DND-41 (cell line): ENCODE results near the gene MYDGF.

Experiments used
- ATAC-seq: fragments of 200-7000 bp; cut with Tn5 transposase; 3 replicates; pipeline ENCODE4 v1.9.1; 2021; ENCODE audit warnings: low read depth; ENCODE audit not compliant: insufficient read depth
- DNase-seq: peaks from one replicate; pipeline ENCODE4 v3.0.0-alpha.2; 2020
- H2AFZ ChIP-seq: 2 replicates; pipeline ENCODE4 v1.6.0; 2012; ENCODE audit warnings: low read depth, low read length
- H3K27ac ChIP-seq: 2 replicates; pipeline ENCODE4 v1.5.1; 2012; ENCODE audit warnings: low read length, inconsistent platforms
- H3K27me3 ChIP-seq: fragments of 200-600 bp; sonication (generic); 2 replicates; pipeline ENCODE4 v1.6.0; 2012; ENCODE audit warnings: low read length, mild to moderate bottlenecking, inconsistent platforms; ENCODE audit not compliant: insufficient read depth, poor library complexity
- H3K36me3 ChIP-seq: 2 replicates; pipeline ENCODE4 v1.5.1; 2012; ENCODE audit warnings: low read length, inconsistent platforms; ENCODE audit not compliant: insufficient read depth
- H3K4me1 ChIP-seq: 2 replicates; pipeline ENCODE4 v1.5.1; 2012; ENCODE audit warnings: mild to moderate bottlenecking, low read length; ENCODE audit not compliant: insufficient read depth
- H3K4me2 ChIP-seq: 2 replicates; pipeline ENCODE4 v1.6.0; 2012; ENCODE audit warnings: mild to moderate bottlenecking, moderate library complexity, low read length, inconsistent platforms; ENCODE audit not compliant: insufficient read depth
- H3K4me3 ChIP-seq, 2 experiments: fragments of 200-600 bp in 1 of 2; shearing (Covaris generic) in 1 of 2; 2 replicates each; pipeline ENCODE4 v1.5.1; 2012 to 2016; ENCODE audit warnings: inconsistent platforms in 2 of 2, low read length in 2 of 2, mild to moderate bottlenecking in 2 of 2, low read depth in 1 of 2, moderate library complexity in 1 of 2
- H3K79me2 ChIP-seq: 2 replicates; pipeline ENCODE4 v1.6.0; 2012; ENCODE audit warnings: low read length, inconsistent platforms; ENCODE audit not compliant: insufficient read depth
- H3K9ac ChIP-seq: 2 replicates; pipeline ENCODE4 v1.6.0; 2012; ENCODE audit warnings: low read depth, mild to moderate bottlenecking, inconsistent platforms, low read length, moderate library complexity
- H3K9me3 ChIP-seq: 2 replicates; pipeline ENCODE4 v1.5.1; 2012; ENCODE audit warnings: low read length, moderate library complexity, mild to moderate bottlenecking, inconsistent platforms; ENCODE audit not compliant: insufficient read depth, severe bottlenecking
- H4K20me1 ChIP-seq: 2 replicates; pipeline ENCODE4 v1.6.0; 2012; ENCODE audit warnings: low read length; ENCODE audit not compliant: insufficient read depth
- EZH2 ChIP-seq: IDR thresholded peaks from 3 replicates; pipeline ENCODE4 v1.6.1; 2012; ENCODE audit warnings: borderline replicate concordance, low read depth, mild to moderate bottlenecking, moderate library complexity, low read length, inconsistent platforms; ENCODE audit not compliant: severe bottlenecking
- TF ChIP-seq, protein P1 (sequence below): IDR thresholded peaks from 2 replicates; pipeline ENCODE4 v1.5.1; 2012; ENCODE audit warnings: borderline replicate concordance, low read length, moderate library complexity, mild to moderate bottlenecking; ENCODE audit not compliant: poor library complexity, severe bottlenecking; ENCODE audit errors: extremely low read depth

Gene MYDGF

DNA sequence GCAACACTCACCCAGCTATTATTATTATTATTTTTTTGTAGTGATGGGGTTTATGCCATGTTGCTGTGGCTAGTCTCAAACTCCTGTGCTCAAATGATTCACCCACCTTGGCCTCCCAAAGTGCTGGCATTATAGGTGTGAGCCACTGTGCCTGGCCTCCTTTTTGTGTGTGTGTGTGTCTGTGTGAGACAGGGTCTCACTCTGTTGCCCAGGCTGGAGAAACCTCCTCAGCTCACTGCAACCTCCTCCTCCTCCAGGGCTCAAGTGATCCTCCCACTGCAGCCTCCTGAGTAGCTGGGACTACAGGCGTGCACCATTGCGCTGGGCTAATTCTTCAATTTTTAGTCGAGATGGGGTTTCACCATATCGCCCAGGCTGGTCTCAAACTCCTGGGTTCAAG, 3.6 kb upstream of the MYDGF start:
- H3K4me3 ChIP-seq: no peak overlapping the region
- no peaks in the 10 kb centered on the region for H3K27me3 ChIP-seq
- no peak overlapping the region for H3K27ac ChIP-seq
- ATAC-seq: no peak
- peaks cover 26% of the 10 kb centered on the region for H3K36me3 ChIP-seq
- no peak overlapping the region for H2AFZ ChIP-seq
- no peak overlapping the region for H3K4me2 ChIP-seq
- H3K79me2 ChIP-seq: peaks cover 13% of the 10 kb centered on the region
- TF ChIP-seq EZH2: no peak
- TF ChIP-seq, protein P1, sequence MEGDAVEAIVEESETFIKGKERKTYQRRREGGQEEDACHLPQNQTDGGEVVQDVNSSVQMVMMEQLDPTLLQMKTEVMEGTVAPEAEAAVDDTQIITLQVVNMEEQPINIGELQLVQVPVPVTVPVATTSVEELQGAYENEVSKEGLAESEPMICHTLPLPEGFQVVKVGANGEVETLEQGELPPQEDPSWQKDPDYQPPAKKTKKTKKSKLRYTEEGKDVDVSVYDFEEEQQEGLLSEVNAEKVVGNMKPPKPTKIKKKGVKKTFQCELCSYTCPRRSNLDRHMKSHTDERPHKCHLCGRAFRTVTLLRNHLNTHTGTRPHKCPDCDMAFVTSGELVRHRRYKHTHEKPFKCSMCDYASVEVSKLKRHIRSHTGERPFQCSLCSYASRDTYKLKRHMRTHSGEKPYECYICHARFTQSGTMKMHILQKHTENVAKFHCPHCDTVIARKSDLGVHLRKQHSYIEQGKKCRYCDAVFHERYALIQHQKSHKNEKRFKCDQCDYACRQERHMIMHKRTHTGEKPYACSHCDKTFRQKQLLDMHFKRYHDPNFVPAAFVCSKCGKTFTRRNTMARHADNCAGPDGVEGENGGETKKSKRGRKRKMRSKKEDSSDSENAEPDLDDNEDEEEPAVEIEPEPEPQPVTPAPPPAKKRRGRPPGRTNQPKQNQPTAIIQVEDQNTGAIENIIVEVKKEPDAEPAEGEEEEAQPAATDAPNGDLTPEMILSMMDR: no peak
- H3K9me3 ChIP-seq: no peaks in the 10 kb centered on the region
- no peak overlapping the region for H3K9ac ChIP-seq
- peaks cover 11% of the 10 kb centered on the region for H4K20me1 ChIP-seq
- DNase-seq: no peak
- peaks cover 14% of the 10 kb centered on the region for H3K4me1 ChIP-seq

DNA sequence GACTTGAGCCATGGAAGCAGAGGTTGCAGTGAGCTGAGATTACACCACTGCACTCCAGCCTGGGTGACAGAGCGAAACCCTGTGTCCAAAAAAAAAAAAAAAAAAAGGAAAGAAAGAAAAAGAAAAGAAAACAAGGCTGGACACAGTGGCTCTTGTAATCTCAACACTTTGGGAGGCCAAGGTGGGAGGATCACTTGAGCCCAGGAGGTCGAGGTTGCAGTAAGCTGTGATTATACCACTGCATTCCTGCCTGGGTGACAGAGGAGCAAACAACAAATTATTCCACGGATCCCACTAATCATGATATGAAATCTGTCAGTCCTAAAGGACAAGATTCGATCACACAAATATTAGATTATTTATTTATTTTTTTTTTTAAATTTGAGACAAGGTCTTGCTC, 3.1 kb upstream of the MYDGF start:
- TF ChIP-seq, protein P1: no peak

DNA sequence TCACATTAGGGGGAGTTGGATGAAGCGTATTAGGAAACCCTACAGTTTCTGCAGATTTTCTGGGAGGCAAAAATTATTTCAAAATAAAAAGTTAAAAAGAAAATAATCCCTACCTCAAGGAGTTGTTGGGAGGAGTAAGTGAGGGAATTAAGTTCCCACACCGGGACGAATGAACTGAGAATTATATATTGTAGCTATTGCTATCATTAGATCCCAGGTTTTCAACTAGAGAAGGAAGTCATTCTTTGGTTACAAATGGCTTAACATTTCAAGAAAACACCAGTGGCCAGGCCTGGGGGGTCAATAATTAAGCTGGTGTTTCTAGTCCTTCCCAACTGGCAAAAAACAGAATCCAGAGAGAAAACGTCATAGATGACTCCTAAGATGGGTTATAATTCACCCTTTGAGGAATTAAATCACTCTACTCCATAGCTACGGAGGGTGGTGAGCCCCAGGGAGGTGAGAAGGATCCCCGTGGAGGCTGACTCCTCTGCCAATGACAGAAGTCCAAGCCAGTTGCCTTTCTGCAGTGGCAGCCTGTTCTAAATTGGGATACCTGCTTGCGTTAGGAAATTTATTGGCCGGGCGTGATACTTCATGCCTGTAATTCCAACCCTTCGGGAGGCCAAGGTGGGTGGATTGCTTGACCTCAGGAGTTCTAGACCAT, 1.2 kb upstream of the MYDGF start:
- no peak overlapping the region for H3K4me3 ChIP-seq
- no peak overlapping the region for H3K9ac ChIP-seq
- H4K20me1 ChIP-seq: no peaks in the 10 kb centered on the region; the same call in 1 of the 2 replicates
- no peaks in the 10 kb centered on the region for H3K9me3 ChIP-seq
- H3K4me1 ChIP-seq: peaks cover 21% of the 10 kb centered on the region
- peaks cover 29% of the 10 kb centered on the region for H3K79me2 ChIP-seq
- no peaks in the 10 kb centered on the region for H3K27me3 ChIP-seq
- DNase-seq (no peak), ATAC-seq (no peak)
- H2AFZ ChIP-seq: peak overlapping the region; percentile 84; the same call in 1 of the 2 replicates
- no peak overlapping the region for H3K27ac ChIP-seq
- H3K36me3 ChIP-seq: peaks cover 24% of the 10 kb centered on the region
- TF ChIP-seq EZH2: no peak
- TF ChIP-seq, protein P1: no peak
- no peak overlapping the region for H3K4me2 ChIP-seq

More for the DNA sequence above, 3.1 kb upstream of the MYDGF start:
- H3K9ac ChIP-seq: no peak overlapping the region
- no peak overlapping the region for H2AFZ ChIP-seq
- no peaks in the 10 kb centered on the region for H3K27me3 ChIP-seq
- no peak overlapping the region for H3K4me2 ChIP-seq
- H3K9me3 ChIP-seq: no peaks in the 10 kb centered on the region
- DNase-seq (no peak), ATAC-seq (no peak)
- no peak overlapping the region for H3K4me3 ChIP-seq
- peaks cover 26% of the 10 kb centered on the region for H3K36me3 ChIP-seq
- H3K4me1 ChIP-seq: peaks cover 19% of the 10 kb centered on the region
- H3K27ac ChIP-seq: no peak overlapping the region
- H4K20me1 ChIP-seq: peaks cover 11% of the 10 kb centered on the region
- H3K79me2 ChIP-seq: peaks cover 19% of the 10 kb centered on the region
